K562 (cell line): ENCODE measurements around the gene LBH. TPM values are rescaled to one million over a fixed set of nuclear protein-coding genes. Genes with fewer than 3 reads are reported as not detected.
A peak's percentile ranks its signal among the peaks of the same experiment; 100 is the strongest.

ENCODE experiments used
- ATAC-seq: fragments of 200-7000 bp; cut with Tn5 transposase; 3 replicates; pipeline ENCODE4 v1.9.1; 2020; ENCODE audit warnings: moderate library complexity
- BruUV-seq: library from RNA; stranded (reverse); fragments of 400-500 nt; replicated peaks from 2 replicates; lab custom pipeline; 2021; lab: Mats Ljungman, UMichigan
- CTCF ChIA-PET: fragments of 300-600 bp; formaldehyde crosslinking; extraction: SDS; loops from one replicate; lab custom pipeline; 2021; ENCODE audit warnings: low intra/inter-chr PET ratio; lab: Yijun Ruan, JAX
- POLR2A ChIA-PET: fragments of 300-600, 350-650 bp; sonication (Branson Sonifier 250); formaldehyde crosslinking; extraction: SDS; loops from one replicate; lab custom pipeline; 2021; ENCODE audit warnings: antibody characterized with exemption, inconsistent platforms; lab: Yijun Ruan, JAX
- DNase-seq, 4 experiments: peaks; one replicate each; pipeline versions ENCODE4 v3.0.0 to v3.0.0-alpha.2; 2011 to 2018; ENCODE audit warnings: low spot score in 3 of 4, mixed read lengths in 3 of 4; ENCODE audit errors: extremely low read depth in 1 of 4
- FAIRE-seq: peaks from 2 replicates; lab custom pipeline; 2011; peaks lifted over from hg19 to GRCh38; lab: Jason Lieb, UNC
- H2AFZ ChIP-seq: 2 replicates; pipeline ENCODE4 v1.6.0; 2011; ENCODE audit warnings: low read depth, low read length, control low read depth, inconsistent platforms
- H3K27ac ChIP-seq: fragments of 200-600 bp; 3 replicates; pipeline ENCODE4 v1.8.0; 2011; ENCODE audit warnings: low read depth, mild to moderate bottlenecking, control low read depth, inconsistent platforms, low read length, moderate library complexity, mixed read lengths; ENCODE audit errors: extremely low read depth
- H3K27me3 ChIP-seq, 2 experiments: fragments of 300-600 bp in 1 of 2; 2 replicates in 1 of 2; 3 replicates in 1 of 2; pipeline versions ENCODE4 v1.6.0 to v1.8.0; 2011; ENCODE audit warnings: inconsistent platforms in 2 of 2, low read length in 2 of 2, mild to moderate bottlenecking in 1 of 2, mixed read lengths in 1 of 2, moderate library complexity in 1 of 2; ENCODE audit not compliant: control insufficient read depth in 2 of 2, insufficient read depth in 2 of 2
- H3K36me3 ChIP-seq: fragments of 300-600 bp; 3 replicates; pipeline ENCODE4 v1.8.0; 2011; ENCODE audit warnings: mild to moderate bottlenecking, low read length, inconsistent platforms; ENCODE audit not compliant: control insufficient read depth, insufficient read depth
- H3K4me1 ChIP-seq, 2 experiments: fragments of 200-600 bp in 1 of 2; replicated peaks in 1 of 2; 2 replicates in 1 of 2; 3 replicates in 1 of 2; pipeline versions ENCODE4 v1.5.1 to v1.8.0; 2011; ENCODE audit warnings: inconsistent platforms in 2 of 2, low read length in 2 of 2, mild to moderate bottlenecking in 1 of 2, mixed read lengths in 1 of 2, moderate library complexity in 1 of 2; ENCODE audit not compliant: control insufficient read depth in 2 of 2, insufficient read depth in 2 of 2
- H3K4me2 ChIP-seq: 2 replicates; pipeline ENCODE4 v1.6.1; 2011; ENCODE audit warnings: low read length, control low read depth, inconsistent platforms, mixed read lengths; ENCODE audit not compliant: insufficient read depth
- H3K4me3 ChIP-seq: fragments of 200-600 bp; sonication (generic), shearing (Covaris generic); 2 replicates; pipeline ENCODE4 v1.5.1; 2016; ENCODE audit warnings: control low read depth, inconsistent platforms
- H3K79me2 ChIP-seq: fragments of 200-600 bp; 3 replicates; pipeline ENCODE4 v1.8.0; 2011; ENCODE audit warnings: low read length, inconsistent platforms; ENCODE audit not compliant: control insufficient read depth, insufficient read depth
- H3K9ac ChIP-seq, 2 experiments: 2 replicates each; pipeline versions ENCODE4 v1.6.0 to v1.6.1; 2011; ENCODE audit warnings: low read depth in 2 of 2, low read length in 2 of 2, control low read depth in 1 of 2, inconsistent platforms in 1 of 2, mild to moderate bottlenecking in 1 of 2, mixed read lengths in 1 of 2; ENCODE audit not compliant: insufficient read depth in 1 of 2
- H3K9me1 ChIP-seq: one replicate; pipeline ENCODE4 v1.6.0; 2011; ENCODE audit warnings: inconsistent platforms, mild to moderate bottlenecking, low read length, moderate library complexity; ENCODE audit not compliant: control insufficient read depth, insufficient read depth
- H3K9me3 ChIP-seq: replicated peaks from 2 replicates; pipeline ENCODE4 v1.5.1; 2011; ENCODE audit warnings: low read depth, low read length, inconsistent platforms; ENCODE audit not compliant: control insufficient read depth, insufficient read depth
- H4K20me1 ChIP-seq: replicated peaks from 2 replicates; pipeline ENCODE4 v1.6.1; 2011; ENCODE audit warnings: low read length, inconsistent platforms, mixed read lengths; ENCODE audit not compliant: control insufficient read depth, insufficient read depth
- CREB3L1 ChIP-seq: fragments of 450-650 bp; IDR thresholded peaks from 2 replicates; pipeline ENCODE4 v1.6.1; 2014; ENCODE audit warnings: low read depth, mild to moderate bottlenecking, moderate library complexity, borderline replicate concordance
- NFIC ChIP-seq: fragments of 450-650 bp; IDR thresholded peaks from 2 replicates; pipeline ENCODE4 v1.6.1; 2017; ENCODE audit warnings: mild to moderate bottlenecking, inconsistent platforms
- WGBS: fragments of 100-300 bp; shearing (Covaris generic); methylation state at CpG from one replicate; pipeline ENCODE4 v1.1.6; 2016; ENCODE audit warnings: low coverage, mixed read lengths; ENCODE audit not compliant: insufficient coverage; ENCODE audit errors: missing lambda C conversion rate; 5-methylcytosine and 5-hydroxymethylcytosine counted together
- in situ Hi-C: fragments of 300-500 bp; cut with MboI; formaldehyde crosslinking; loops from 4 replicates; pipeline ENCODE4 v1.15.0; 2018; ENCODE audit warnings: inconsistent platforms, mixed read lengths
- intact Hi-C: fragments of 100-400 bp; cut with micrococcal nuclease; formaldehyde crosslinking; loops from 2 replicates; pipeline ENCODE4 v1.14.2; 2022
- polyA plus RNA-seq, 8 experiments: library from polyadenylated mRNA; depleted of rRNA in 4 of 8; stranded (reverse) in 5 of 8; unstranded in 3 of 8; fragments of >200 nt; fragmentation: Nextera tagmentation in 2 of 8; fragmentation: Illumina TruSeq in 1 of 8; extraction: Ambion mirVana in 2 of 8; extraction: Trizol in 1 of 8; gene quantifications; 2 replicates each; pipeline versions ENCODE4 v1.2.1 to v1.2.3, GENCODE V29; 2011 to 2014; ENCODE audit warnings: inconsistent platforms in 1 of 8, missing spikeins in 1 of 8
- total RNA-seq, 7 experiments: library from RNA; depleted of rRNA in 6 of 7; stranded (reverse); fragments of >200 nt in 6 of 7; fragmentation: Illumina TruSeq in 2 of 7; extraction: Trizol in 2 of 7; gene quantifications; 2 replicates each; pipeline versions ENCODE4 v1.2.1 to v1.2.3, GENCODE V29; 2011 to 2021; ENCODE audit warnings: low replicate concordance in 1 of 7
- TF ChIP-seq, protein P1 (sequence below): sonication (generic); IDR thresholded peaks from 2 replicates; pipeline ENCODE4 v1.6.1; 2016

LBH gene
- total and polyA plus RNA-seq, 9 of the 15 experiments (the other 6 are each of a cell fraction or from before 2014, with no cell fraction given), result 3.1 to 13.4 (median 7.4) TPM

DNA sequence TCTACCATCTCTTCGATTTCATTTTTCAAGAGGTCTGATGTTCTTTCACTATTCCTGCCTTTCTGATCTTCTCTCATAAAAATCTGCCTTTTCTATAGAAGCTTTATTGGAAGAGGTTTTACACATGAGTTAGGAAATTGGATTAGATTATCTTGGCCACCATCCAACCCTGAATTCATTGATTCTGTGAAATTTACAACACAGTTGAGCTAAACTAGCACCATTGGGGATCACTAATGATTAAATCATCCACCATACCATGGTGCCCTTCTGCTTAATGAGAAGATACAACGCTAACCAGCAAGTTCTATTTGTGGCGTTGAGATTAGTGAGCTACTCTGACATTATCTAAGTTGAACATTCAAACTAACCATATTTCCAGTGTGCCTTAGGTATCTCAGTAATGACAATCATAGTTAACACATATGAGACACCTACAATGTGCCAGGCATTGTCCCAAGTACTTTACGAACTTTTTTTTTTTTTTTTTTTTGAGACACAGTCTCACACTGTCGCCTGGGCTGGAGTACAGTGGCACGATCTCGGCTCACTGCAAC is 17.3 kb upstream of the LBH start:
- no peak for FAIRE-seq
- BruUV-seq, result no TSS peak
- POLR2A ChIA-PET, result interaction anchor here (0.7 to 1.4 kb wide), 5 partner anchors 10 to 20 kb away, joined by 3 to 5 read pairs (median 5); partner anchors contain the start of gene LBH

More for the DNA sequence above, 17.3 kb upstream of the LBH start:
- Histone ChIP-seq H3K4me3 (no peak overlapping the region), H2AFZ (no peak overlapping the region), H4K20me1 (no peaks in the 10 kb centered on the region), H3K4me1 (peaks cover 3 to 11% of the 10 kb centered on the region in 2 experiments; a peak in 1 of 5 replicates), H3K9ac (no peak overlapping the region), H3K36me3 (no peaks in the 10 kb centered on the region), H3K27ac (no peak overlapping the region), H3K79me2 (no peaks in the 10 kb centered on the region), H3K9me1 (no peaks in the 10 kb centered on the region), H3K27me3 (no peaks in the 10 kb centered on the region; a peak in 1 of 5 replicates), H3K4me2 (no peak overlapping the region; the same call in 1 of the 2 replicates), H3K9me3 (no peaks in the 10 kb centered on the region)
- WGBS, result 61% methylated on average over 7 of the region's 7 CpGs
- in situ Hi-C loops (no loop called here), intact Hi-C loops (no loop called here)
- no peak for ATAC-seq
- CTCF ChIA-PET, result no interaction called here
- DNase-seq, result no peak
- peak; percentile 50 for TF ChIP-seq NFIC
- TF ChIP-seq, protein P1, sequence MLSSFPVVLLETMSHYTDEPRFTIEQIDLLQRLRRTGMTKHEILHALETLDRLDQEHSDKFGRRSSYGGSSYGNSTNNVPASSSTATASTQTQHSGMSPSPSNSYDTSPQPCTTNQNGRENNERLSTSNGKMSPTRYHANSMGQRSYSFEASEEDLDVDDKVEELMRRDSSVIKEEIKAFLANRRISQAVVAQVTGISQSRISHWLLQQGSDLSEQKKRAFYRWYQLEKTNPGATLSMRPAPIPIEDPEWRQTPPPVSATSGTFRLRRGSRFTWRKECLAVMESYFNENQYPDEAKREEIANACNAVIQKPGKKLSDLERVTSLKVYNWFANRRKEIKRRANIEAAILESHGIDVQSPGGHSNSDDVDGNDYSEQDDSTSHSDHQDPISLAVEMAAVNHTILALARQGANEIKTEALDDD, result peak; percentile 59
- no peak for TF ChIP-seq CREB3L1
